ENCODE measurements around the gene ZNRF2.

ZNRF2 gene

DNA sequence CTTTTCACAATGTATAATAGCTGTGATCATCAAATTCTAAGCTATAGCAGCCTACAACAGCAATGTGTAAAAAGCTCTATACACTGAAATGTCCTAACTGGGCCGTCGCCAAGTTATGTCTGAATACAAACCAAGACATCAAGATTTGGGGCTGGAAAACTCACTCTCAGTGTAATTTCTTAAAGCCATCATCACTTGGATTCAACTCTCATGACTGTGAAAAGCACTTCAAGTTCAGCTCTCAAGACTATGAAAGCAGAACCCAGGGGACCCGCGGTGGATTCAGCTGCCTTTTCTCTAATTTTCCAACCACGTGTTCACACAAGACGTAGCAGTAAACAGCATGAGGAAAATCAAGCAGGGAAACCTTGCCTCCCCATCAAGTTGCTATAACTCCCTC is 15.8 kb upstream of the ZNRF2 start:
- Histone ChIP-seq H3K27me3 (ENCODE audit: insufficient read depth, low read length) (peaks cover 19% of the 10 kb centered on the region), H3K4me1 (ENCODE audit: insufficient read depth, low read length) (no peaks in the 10 kb centered on the region), H2AFZ (ENCODE audit: low read depth, low read length) (no peak overlapping the region), H3K9me3 (ENCODE audit: low read length) (no peaks in the 10 kb centered on the region), H3K36me3 (ENCODE audit: insufficient read depth, low read length) (no peaks in the 10 kb centered on the region), H3K4me3 (ENCODE audit: low read length) (no peak overlapping the region)

DNA sequence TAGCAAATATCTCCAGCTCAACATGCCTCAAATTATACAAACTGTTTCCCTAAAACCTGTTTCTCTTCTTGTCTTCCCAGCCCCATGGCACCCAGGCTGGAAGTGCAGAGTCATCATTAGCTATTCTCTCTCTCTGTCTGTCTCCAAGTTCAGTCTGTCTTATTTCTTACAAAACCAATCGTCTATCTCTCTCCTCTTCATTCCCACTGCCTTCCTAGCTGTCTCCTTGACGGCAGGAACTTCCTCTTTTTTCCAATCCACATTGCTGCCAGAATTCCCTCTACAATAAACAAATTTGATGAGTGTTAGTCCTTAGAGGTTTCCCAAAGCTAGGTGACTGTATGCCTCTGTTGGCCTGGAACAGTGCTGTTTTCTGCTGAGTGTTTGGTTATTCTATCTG is 14.9 kb upstream of the ZNRF2 start:
- no peaks in the 10 kb centered on the region for H3K36me3 ChIP-seq (ENCODE audit: insufficient read depth, low read length)
- H3K27me3 ChIP-seq (ENCODE audit: insufficient read depth, low read length): peaks cover 19% of the 10 kb centered on the region
- H2AFZ ChIP-seq (ENCODE audit: low read depth, low read length): no peak overlapping the region
- H3K4me3 ChIP-seq (ENCODE audit: low read length): no peak overlapping the region
- no peaks in the 10 kb centered on the region for H3K9me3 ChIP-seq (ENCODE audit: low read length)
- no peaks in the 10 kb centered on the region for H3K4me1 ChIP-seq (ENCODE audit: insufficient read depth, low read length)

DNA sequence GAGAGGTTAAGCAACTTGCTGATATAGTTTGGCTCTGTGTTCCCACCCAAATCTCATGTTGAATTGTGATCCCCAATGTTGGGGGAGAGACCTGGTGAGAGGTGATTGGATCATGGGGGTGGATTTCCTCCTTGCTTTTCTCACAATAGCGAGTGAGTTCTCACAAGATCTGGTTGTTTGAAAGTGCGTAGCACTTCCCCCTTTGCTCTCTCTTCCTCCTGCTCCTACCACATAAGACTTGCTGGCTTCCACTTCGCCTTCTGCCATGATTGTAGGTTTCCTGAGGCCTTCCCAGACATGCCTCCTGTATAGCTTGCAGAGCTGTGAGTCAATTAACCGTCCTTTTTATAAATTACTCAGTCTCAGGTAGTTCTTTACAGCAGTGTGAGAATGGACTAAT is 13.5 kb upstream of the ZNRF2 start:
- H3K9me3 ChIP-seq (ENCODE audit: low read length): no peaks in the 10 kb centered on the region
- peaks cover 19% of the 10 kb centered on the region for H3K27me3 ChIP-seq (ENCODE audit: insufficient read depth, low read length)
- no peaks in the 10 kb centered on the region for H3K36me3 ChIP-seq (ENCODE audit: insufficient read depth, low read length)
- H3K4me3 ChIP-seq (ENCODE audit: low read length): no peak overlapping the region
- no peaks in the 10 kb centered on the region for H3K4me1 ChIP-seq (ENCODE audit: insufficient read depth, low read length)
- no peak overlapping the region for H2AFZ ChIP-seq (ENCODE audit: low read depth, low read length)

DNA sequence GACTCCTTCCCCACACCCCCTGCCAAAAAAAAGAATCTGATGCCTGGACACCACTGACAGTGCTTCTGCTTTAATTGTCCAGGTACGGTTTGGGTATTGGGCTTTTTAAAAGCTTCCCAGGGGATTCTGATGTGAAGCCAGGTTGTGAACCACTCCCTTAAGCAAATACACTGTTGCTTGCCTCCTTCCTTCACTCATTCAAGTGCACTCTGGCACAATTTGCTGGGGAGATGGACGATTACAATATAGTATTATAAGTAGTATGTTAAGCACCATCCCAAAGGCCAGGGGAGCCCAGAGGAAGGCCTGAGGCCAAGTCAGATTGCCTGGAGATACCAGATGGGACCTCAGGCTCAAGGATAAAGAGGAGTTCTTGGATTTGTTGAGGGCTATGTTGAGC is 12.3 kb upstream of the ZNRF2 start:
- Histone ChIP-seq H3K4me1 (ENCODE audit: insufficient read depth, low read length) (no peaks in the 10 kb centered on the region), H3K36me3 (ENCODE audit: insufficient read depth, low read length) (no peaks in the 10 kb centered on the region), H2AFZ (ENCODE audit: low read depth, low read length) (no peak overlapping the region), H3K4me3 (ENCODE audit: low read length) (no peak overlapping the region), H3K9me3 (ENCODE audit: low read length) (no peaks in the 10 kb centered on the region), H3K27me3 (ENCODE audit: insufficient read depth, low read length) (peaks cover 19% of the 10 kb centered on the region)

DNA sequence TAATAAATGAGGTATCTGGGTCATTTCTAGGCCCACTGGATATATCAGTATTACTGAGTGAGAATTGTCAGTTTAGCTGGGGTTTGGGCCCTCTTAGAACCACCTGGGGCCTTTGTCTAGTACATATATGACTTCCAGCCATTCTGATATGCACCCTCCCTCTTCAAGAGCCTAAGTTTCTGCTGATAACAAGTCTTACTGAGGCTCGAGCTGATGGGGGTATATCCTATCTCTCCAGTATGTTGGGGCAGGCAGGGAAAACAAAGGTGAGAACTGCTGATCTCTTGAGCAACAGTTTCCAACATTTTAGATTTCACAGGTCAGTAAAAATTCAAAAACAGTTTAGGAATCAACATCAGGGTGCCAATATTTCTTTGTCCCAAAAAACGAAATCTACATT is 10.8 kb upstream of the ZNRF2 start:
- Histone ChIP-seq H3K9me3 (ENCODE audit: low read length) (no peaks in the 10 kb centered on the region), H3K36me3 (ENCODE audit: insufficient read depth, low read length) (no peaks in the 10 kb centered on the region), H3K27me3 (ENCODE audit: insufficient read depth, low read length) (peaks cover 14% of the 10 kb centered on the region), H2AFZ (ENCODE audit: low read depth, low read length) (no peak overlapping the region), H3K4me1 (ENCODE audit: insufficient read depth, low read length) (no peaks in the 10 kb centered on the region), H3K4me3 (ENCODE audit: low read length) (no peak overlapping the region)

DNA sequence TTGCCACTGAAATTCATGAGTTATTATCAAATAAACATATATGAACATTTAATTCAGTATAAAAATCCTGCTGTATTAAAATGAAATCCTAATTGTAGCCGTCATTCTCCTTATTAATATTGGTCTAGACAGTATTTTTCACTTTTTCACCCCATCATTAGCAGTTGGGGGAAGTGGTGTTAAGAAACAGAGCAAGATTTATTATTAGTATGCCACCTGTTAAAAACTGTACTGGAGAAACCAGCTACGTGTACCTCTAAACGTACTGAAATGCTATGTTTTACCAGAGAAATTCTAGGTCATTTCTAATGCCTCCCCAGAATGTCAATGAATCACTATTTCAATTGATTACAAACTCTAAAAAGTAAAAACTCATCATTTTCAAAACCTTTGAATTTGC is 9.8 kb upstream of the ZNRF2 start:
- no peak overlapping the region for H2AFZ ChIP-seq (ENCODE audit: low read depth, low read length)
- H3K36me3 ChIP-seq (ENCODE audit: insufficient read depth, low read length): no peaks in the 10 kb centered on the region
- no peak overlapping the region for H3K4me3 ChIP-seq (ENCODE audit: low read length)
- no peaks in the 10 kb centered on the region for H3K4me1 ChIP-seq (ENCODE audit: insufficient read depth, low read length)
- peaks cover 5% of the 10 kb centered on the region for H3K27me3 ChIP-seq (ENCODE audit: insufficient read depth, low read length)
- H3K9me3 ChIP-seq (ENCODE audit: low read length): no peaks in the 10 kb centered on the region

DNA sequence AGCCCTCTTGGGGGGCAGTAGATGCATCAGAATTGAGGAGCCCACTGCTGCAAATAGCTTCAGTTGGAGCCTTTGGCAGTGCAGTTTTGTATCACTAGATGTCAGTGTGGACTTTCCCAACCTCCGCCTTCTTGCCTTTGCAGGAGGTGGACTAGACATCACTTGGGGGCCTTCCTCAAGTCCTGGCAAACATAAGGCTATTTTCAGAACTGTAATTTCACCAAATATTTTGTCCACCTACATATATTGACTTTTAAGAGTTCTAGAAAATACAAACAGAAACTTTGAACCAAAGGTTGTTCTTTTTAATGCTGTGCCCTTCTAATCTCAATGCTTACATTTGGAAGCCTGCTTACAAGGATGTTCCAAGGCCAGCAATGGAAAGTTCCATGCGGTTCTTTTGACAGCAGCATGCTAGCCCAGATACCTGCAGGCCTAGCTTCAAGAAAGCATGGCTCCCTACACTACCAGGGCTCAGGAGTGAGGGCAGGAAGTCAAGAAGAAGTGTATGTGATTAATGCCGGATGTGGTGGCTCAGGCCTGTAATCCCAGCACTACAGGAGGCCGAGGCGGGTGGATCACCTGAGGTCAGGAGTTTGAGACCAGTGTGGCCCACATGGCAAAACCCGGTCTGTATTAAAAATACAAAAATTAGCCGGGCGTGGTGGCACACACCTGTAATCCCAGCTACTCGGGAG is 8.0 kb upstream of the ZNRF2 start:
- H3K36me3 ChIP-seq (ENCODE audit: insufficient read depth, low read length): no peaks in the 10 kb centered on the region
- H3K4me3 ChIP-seq (ENCODE audit: low read length): no peak overlapping the region
- no peak overlapping the region for H2AFZ ChIP-seq (ENCODE audit: low read depth, low read length)
- H3K4me1 ChIP-seq (ENCODE audit: insufficient read depth, low read length): no peaks in the 10 kb centered on the region
- H3K27me3 ChIP-seq (ENCODE audit: insufficient read depth, low read length): peaks cover 2% of the 10 kb centered on the region
- no peaks in the 10 kb centered on the region for H3K9me3 ChIP-seq (ENCODE audit: low read length)

DNA sequence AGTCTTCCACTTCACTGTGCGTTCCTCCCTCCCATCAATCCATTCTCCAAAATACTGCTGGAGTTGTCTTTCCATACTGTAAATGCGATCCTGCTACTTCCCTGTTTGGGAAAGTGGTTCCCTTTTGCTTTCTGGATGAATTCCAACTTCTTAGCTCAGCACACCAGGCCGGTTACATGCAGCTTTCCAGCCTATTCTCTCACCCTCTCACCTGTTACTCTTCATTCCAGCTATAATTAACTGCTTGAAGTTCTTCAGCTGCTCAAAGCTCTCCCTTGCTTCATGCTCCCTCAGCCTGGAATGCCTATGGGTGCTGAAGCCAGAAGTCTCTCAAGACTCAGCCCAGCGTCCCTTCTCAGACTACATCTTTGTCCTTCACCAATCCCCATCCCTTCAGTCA is 6.0 kb upstream of the ZNRF2 start:
- Histone ChIP-seq H3K27me3 (ENCODE audit: insufficient read depth, low read length) (peaks cover 8% of the 10 kb centered on the region), H2AFZ (ENCODE audit: low read depth, low read length) (no peak overlapping the region), H3K9me3 (ENCODE audit: low read length) (no peaks in the 10 kb centered on the region), H3K4me1 (ENCODE audit: insufficient read depth, low read length) (no peaks in the 10 kb centered on the region), H3K36me3 (ENCODE audit: insufficient read depth, low read length) (no peaks in the 10 kb centered on the region), H3K4me3 (ENCODE audit: low read length) (no peak overlapping the region)

DNA sequence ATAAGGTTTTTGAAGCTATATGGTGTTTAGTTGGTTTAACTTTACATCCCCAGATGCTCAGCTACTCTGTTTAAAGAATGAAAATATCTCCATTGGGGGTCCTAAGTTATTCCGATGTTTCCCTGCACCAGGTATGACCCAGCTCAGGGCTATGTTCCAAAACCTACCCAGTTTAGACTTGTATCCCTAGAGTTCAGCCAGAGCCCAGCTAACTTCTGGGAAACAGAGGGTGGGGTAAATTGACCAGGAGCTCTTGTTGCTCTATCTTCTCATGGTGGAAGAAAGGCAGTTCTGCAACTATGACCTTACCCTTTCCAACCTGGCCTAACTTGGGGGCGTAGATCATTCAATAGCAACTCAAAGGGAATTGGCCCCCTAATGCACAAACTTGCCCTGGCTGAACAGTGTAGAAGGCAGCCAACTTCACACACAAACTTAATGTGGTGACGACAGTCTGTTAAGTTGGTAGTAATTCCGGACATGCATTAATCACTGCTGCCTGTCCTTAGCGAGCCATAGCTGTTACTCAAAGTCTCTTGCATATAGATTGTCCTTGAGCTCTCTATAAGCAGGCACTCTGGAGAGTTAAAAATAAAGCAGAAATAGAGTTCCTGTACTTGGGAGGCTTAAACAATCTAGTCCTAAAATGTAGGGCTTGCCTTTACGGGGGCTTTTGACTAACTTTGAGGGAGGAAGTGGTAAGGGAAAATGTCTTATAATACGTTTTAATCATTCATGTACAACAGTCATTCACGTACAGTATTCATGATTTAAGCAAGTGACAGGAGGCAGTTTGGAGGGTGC is 5.3 kb upstream of the ZNRF2 start:
- no peaks in the 10 kb centered on the region for H3K9me3 ChIP-seq (ENCODE audit: low read length)
- H3K27me3 ChIP-seq (ENCODE audit: insufficient read depth, low read length): peaks cover 8% of the 10 kb centered on the region
- H3K4me3 ChIP-seq (ENCODE audit: low read length): no peak overlapping the region
- no peaks in the 10 kb centered on the region for H3K36me3 ChIP-seq (ENCODE audit: insufficient read depth, low read length)
- H3K4me1 ChIP-seq (ENCODE audit: insufficient read depth, low read length): peaks cover 4% of the 10 kb centered on the region
- H2AFZ ChIP-seq (ENCODE audit: low read depth, low read length): no peak overlapping the region

DNA sequence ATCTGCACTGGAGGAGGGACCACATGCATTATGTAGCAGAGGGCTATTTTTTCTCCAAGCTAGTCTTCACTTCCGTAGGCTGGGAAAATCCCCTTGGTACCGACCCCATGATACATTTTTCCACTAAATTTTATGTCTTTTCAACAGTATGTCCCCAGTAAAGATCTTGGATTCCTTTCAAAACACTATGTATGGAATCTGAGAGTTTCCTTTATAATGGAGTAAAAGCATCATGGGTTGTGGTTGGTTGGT is 4.8 kb upstream of the ZNRF2 start:
- peaks cover 4% of the 10 kb centered on the region for H3K4me1 ChIP-seq (ENCODE audit: insufficient read depth, low read length)
- H3K27me3 ChIP-seq (ENCODE audit: insufficient read depth, low read length): peaks cover 8% of the 10 kb centered on the region

DNA sequence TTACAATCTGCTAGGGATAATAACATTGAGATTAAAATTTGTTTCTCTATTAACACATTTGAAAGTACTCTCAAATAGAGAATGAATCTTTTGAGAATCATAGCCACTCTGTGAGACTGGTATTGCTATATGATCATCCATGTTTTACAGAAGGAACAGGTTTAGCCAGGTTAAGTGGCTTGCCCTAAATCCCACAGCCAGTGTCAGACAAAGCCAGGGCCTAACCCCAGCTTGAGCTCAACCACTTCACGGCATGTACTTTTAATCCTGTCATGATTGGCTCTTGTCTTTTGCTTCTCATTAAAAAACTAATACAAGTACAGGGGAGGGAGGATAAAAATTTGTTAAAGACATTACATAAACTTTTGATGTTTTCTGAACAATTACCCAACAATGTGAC is 3.8 kb upstream of the ZNRF2 start:
- Histone ChIP-seq H3K4me1 (ENCODE audit: insufficient read depth, low read length) (peaks cover 4% of the 10 kb centered on the region), H3K36me3 (ENCODE audit: insufficient read depth, low read length) (no peaks in the 10 kb centered on the region), H3K4me3 (ENCODE audit: low read length) (no peak overlapping the region), H3K27me3 (ENCODE audit: insufficient read depth, low read length) (peaks cover 8% of the 10 kb centered on the region), H3K9me3 (ENCODE audit: low read length) (no peaks in the 10 kb centered on the region), H2AFZ (ENCODE audit: low read depth, low read length) (no peak overlapping the region)

More for the DNA sequence above, 4.8 kb upstream of the ZNRF2 start:
- Histone ChIP-seq H3K4me3 (ENCODE audit: low read length) (no peak overlapping the region), H2AFZ (ENCODE audit: low read depth, low read length) (no peak overlapping the region), H3K9me3 (ENCODE audit: low read length) (no peaks in the 10 kb centered on the region), H3K36me3 (ENCODE audit: insufficient read depth, low read length) (no peaks in the 10 kb centered on the region)

DNA sequence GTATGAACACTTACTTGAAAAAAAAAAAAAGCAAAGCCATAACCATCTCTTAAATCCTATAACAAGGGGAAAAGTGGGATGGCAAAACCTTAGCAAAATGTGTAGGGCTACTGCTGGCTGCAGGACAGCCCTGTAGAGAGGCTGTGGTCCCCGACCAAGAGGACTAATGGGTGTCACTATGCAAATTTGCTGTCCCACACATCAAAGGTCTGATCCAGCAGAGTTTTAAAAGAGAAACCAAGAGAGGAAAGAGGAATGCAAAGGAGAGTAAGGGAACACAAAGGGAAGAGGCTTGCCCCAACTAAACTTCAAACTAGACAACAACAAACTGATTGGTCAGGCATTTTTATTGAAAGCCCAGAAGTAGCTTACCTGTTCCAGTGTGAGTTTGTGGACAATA is 3.1 kb upstream of the ZNRF2 start:
- peaks cover 8% of the 10 kb centered on the region for H3K4me1 ChIP-seq (ENCODE audit: insufficient read depth, low read length)
- H3K27me3 ChIP-seq (ENCODE audit: insufficient read depth, low read length): peaks cover 8% of the 10 kb centered on the region
- no peak overlapping the region for H3K4me3 ChIP-seq (ENCODE audit: low read length)

DNA sequence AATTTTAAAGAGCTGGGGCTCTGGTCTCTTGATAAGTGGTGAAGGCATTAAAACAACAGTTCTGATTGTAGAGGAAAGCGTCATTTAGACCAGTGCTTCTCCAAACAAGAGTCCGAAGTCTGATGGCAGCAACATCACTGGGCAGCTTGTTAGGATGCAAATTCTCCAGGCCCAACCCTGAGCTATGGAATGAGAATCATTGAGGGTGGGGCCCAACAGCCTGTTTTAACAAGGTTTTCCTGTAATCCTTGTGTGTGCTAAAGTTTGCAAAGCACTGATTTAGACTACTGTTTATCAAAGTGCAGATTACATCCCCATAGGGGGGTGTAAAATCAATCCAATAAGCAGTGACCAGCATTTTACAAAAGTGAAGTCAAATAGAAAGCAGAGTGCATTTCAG is 2.6 kb upstream of the ZNRF2 start:
- H3K36me3 ChIP-seq (ENCODE audit: insufficient read depth, low read length): no peaks in the 10 kb centered on the region
- peaks cover 8% of the 10 kb centered on the region for H3K27me3 ChIP-seq (ENCODE audit: insufficient read depth, low read length)
- peaks cover 13% of the 10 kb centered on the region for H3K4me1 ChIP-seq (ENCODE audit: insufficient read depth, low read length)
- H3K9me3 ChIP-seq (ENCODE audit: low read length): no peaks in the 10 kb centered on the region
- H2AFZ ChIP-seq (ENCODE audit: low read depth, low read length): no peak overlapping the region
- no peak overlapping the region for H3K4me3 ChIP-seq (ENCODE audit: low read length)

More for the DNA sequence above, 3.1 kb upstream of the ZNRF2 start:
- H3K36me3 ChIP-seq (ENCODE audit: insufficient read depth, low read length): no peaks in the 10 kb centered on the region
- H3K9me3 ChIP-seq (ENCODE audit: low read length): no peaks in the 10 kb centered on the region
- no peak overlapping the region for H2AFZ ChIP-seq (ENCODE audit: low read depth, low read length)

DNA sequence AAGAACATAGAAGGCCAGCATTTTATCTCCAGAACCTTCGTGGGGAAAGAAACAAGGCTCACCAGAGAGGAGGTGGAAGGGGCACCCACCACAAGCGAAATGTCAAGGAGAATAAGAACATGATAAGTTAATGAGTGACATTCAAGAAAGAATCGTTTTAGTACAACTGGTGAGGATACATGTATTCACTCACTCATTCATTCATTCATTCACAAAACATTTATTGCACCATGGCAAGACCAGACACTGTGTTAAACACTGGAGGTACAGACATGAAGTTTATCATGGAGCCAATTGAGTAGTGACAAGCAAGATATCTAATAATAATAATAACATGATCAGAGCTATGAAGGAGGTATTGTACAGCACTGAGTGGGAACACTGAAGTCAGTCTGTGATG is 1.7 kb upstream of the ZNRF2 start:
- H3K4me1 ChIP-seq (ENCODE audit: insufficient read depth, low read length): peaks cover 18% of the 10 kb centered on the region
- no peak overlapping the region for H3K4me3 ChIP-seq (ENCODE audit: low read length)
- peaks cover 8% of the 10 kb centered on the region for H3K27me3 ChIP-seq (ENCODE audit: insufficient read depth, low read length)
- no peaks in the 10 kb centered on the region for H3K9me3 ChIP-seq (ENCODE audit: low read length)
- H3K36me3 ChIP-seq (ENCODE audit: insufficient read depth, low read length): no peaks in the 10 kb centered on the region
- no peak overlapping the region for H2AFZ ChIP-seq (ENCODE audit: low read depth, low read length)

Data from neuron (in vitro differentiated cells).